Hematopoietic multipotent progenitor cell treated with erythropoietin and hydrocortisone succinate and interleukin-3 and kit ligand, for 15 days (in vitro differentiated cells): Measurements from ENCODE around the gene SHROOM3.

Source experiments
- DNase-seq: peaks from one replicate; pipeline ENCODE4 v3.0.0-alpha.2; 2015; ENCODE audit warnings: low spot score

The SHROOM3 gene

GRCh38 chr4:76663824-76664223 lies 228.8 kb downstream of the SHROOM3 start:
- no peak for DNase-seq

- DNase-seq: no peak
These were observed 230.1 kb downstream of the SHROOM3 start for GRCh38 chr4:76665153-76665552.

GRCh38 chr4:76665721-76666120 lies 230.7 kb downstream of the SHROOM3 start:
- no peak for DNase-seq

- DNase-seq: no peak
These were observed 232.0 kb downstream of the SHROOM3 start for GRCh38 chr4:76666944-76667532.

GRCh38 chr4:76670631-76671030 lies 235.6 kb downstream of the SHROOM3 start:
- DNase-seq: no peak

- no peak for DNase-seq
These were observed 238.3 kb downstream of the SHROOM3 start for GRCh38 chr4:76673362-76673761.

- no peak for DNase-seq
These were observed 240.0 kb downstream of the SHROOM3 start for GRCh38 chr4:76674983-76675382.

DNA sequence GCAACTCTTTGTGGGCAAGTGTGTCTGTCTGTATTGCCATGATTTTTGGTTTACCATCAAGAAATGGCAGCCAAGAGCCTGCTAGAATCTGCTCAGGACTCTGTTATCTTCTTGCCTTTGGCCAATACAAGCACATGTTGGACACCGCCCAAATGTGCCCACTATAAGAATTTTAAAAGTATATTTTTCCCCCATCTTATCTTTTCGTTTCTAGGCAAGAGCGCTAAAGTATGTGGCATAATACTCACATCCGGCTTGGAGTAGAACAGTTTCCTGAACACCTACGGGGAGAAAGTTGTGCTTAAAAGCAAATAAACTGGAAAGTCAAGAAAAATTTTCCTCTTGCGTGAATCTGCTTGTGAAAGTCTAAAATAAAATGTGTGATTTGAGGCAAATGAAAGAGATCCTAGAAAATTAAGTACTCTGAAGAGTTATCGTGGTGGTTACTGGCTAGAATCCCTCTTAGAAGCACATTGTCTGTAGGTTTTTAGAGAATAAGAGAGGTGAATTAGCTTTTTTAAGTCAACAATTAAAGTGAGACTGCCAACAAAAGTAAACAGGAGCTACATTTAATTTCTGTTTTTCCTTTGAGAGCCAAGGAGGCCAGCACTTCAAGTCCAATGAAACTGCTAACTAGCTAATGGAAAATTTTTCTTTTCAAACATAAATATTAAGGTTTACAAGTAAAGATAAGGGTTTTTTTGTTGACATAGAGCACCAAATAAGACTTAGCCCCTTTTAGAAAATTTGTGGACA lies 242.7 kb downstream of the SHROOM3 start:
- no peak for DNase-seq

GRCh38 chr4:76679691-76680090 lies 244.7 kb downstream of the SHROOM3 start:
- DNase-seq: no peak

GRCh38 chr4:76680952-76681351 lies 245.9 kb downstream of the SHROOM3 start:
- DNase-seq: no peak

GRCh38 chr4:76681996-76682395 lies 247.0 kb downstream of the SHROOM3 start:
- DNase-seq: no peak

GRCh38 chr4:76683144-76683543 lies 248.1 kb downstream of the SHROOM3 start:
- DNase-seq: no peak

GRCh38 chr4:76687746-76688448 lies 252.9 kb downstream of the SHROOM3 start:
- no peak for DNase-seq

DNA sequence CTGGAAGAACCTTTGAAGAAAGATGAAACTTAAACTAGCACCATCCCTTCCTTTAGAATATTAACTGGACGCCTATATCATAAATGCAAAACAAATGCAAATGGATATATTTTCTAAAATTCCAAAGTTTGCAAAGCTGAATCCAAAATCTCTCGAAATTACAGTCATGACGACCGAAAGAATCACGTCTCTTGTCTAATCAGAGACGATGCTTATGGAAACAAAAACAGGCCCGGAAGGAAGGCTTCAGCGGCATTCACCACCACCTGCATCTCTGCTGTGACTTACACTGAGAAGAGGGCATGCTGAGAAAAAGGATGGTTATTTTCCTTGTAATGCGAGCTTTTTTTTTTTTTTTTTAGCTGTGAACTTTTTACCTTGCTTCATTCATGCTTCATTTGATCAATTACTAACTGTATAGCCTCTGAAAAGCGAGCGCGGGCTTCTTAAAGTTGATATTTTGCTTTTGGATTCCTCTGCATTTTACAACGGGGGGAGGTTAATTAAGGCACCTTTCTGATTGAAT lies 253.7 kb downstream of the SHROOM3 start:
- no peak for DNase-seq

- DNase-seq: no peak
These were observed 254.3 kb downstream of the SHROOM3 start for GRCh38 chr4:76689145-76689817.

- no peak for DNase-seq
These were observed 255.2 kb downstream of the SHROOM3 start for GRCh38 chr4:76690011-76690905.

- no peak for DNase-seq
These were observed 255.9 kb downstream of the SHROOM3 start for GRCh38 chr4:76690906-76691275.

GRCh38 chr4:76691807-76692582 lies 257.0 kb downstream of the SHROOM3 start:
- DNase-seq: no peak

DNA sequence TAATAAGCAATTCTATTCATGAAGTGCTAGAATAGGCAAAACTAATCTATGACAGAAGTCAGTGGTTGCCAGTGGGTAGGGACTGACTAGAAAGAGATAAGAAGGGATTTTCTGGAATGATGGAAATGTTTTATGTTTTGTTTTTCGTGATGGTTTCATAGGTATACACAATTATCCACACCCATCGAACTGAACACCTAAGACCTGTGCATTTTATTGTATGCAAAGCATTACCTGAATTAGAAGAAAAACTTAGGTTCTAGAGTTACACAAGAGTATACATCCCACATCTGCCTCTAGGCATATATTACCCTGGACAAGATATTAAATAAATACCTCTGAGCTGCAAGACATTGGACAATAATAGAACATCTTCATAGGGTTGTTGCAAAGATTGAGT lies 257.7 kb downstream of the SHROOM3 start:
- no peak for DNase-seq

DNA sequence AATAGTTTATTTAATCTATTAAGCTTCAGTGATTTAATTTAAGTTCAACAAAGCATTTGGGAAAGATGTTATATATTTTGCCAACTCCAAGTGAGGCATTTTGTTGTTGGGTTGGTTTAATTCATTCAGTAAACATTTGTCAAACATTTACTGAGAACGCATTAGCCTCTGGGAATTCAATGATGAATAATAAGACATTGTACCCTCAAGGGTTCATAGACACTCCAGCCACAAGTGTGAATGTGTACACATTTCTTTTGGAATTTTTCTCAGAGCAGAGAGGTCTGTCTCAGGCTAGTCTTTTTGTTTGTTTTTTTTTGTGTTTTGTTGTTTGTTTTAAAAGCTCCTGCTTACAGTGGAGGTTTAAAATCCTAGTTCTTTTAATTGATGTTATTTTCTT lies 259.0 kb downstream of the SHROOM3 start:
- DNase-seq: no peak

DNA sequence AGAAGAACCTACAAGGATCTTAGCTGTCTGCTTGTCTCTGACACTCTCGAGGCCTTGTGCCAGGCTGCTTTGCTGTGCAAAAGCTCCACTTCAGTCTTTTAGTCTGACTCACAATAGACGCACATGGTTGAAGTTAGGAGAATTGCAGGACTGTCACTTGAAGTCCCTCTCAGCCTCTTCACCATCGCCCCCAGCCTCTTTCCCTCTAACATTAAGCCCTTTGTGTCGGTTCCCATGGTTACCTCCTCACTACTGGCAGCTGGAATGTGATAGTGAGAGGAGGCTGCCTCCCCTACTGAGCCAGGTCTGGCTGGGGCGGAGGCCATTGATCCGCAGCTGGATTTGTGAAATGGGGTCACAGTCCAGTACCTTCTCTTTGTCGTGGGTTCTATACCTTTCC lies 261.1 kb downstream of the SHROOM3 start:
- no peak for DNase-seq
